IMR-90 (cell line): ENCODE measurements around the gene NOM1.

ENCODE experiments used
- BHLHE40 ChIP-seq: fragments of 150-350 bp; IDR thresholded peaks from 2 replicates; pipeline ENCODE4 v1.6.1; 2016; ENCODE audit warnings: mild to moderate bottlenecking, low read depth, low read length
- POLR2A ChIP-seq: IDR thresholded peaks from 2 replicates; pipeline ENCODE4 v1.6.1; 2012; ENCODE audit warnings: mild to moderate bottlenecking, low read depth, low read length
- RCOR1 ChIP-seq: IDR thresholded peaks from 2 replicates; pipeline ENCODE4 v1.6.1; 2012; ENCODE audit warnings: mild to moderate bottlenecking, low read length, improper control_type of control experiment; ENCODE audit not compliant: insufficient replicate concordance
- TF ChIP-seq, protein P1 (sequence below): conservative IDR thresholded peaks from 2 replicates; pipeline ENCODE4 v1.5.1; 2012; ENCODE audit warnings: mild to moderate bottlenecking, low read depth, low read length, improper control_type of control experiment
- TF ChIP-seq, protein P2 (sequence below): fragments of 150-350 bp; IDR thresholded peaks from 2 replicates; pipeline ENCODE4 v1.6.1; 2016; ENCODE audit warnings: low read depth, mild to moderate bottlenecking, low read length, moderate library complexity, borderline replicate concordance
- TF ChIP-seq, protein P3 (sequence below): fragments of 150-350 bp; IDR thresholded peaks from 2 replicates; pipeline ENCODE4 v1.6.1; 2017; ENCODE audit warnings: mild to moderate bottlenecking, antibody characterized with exemption, low read length, low read depth

DNA sequence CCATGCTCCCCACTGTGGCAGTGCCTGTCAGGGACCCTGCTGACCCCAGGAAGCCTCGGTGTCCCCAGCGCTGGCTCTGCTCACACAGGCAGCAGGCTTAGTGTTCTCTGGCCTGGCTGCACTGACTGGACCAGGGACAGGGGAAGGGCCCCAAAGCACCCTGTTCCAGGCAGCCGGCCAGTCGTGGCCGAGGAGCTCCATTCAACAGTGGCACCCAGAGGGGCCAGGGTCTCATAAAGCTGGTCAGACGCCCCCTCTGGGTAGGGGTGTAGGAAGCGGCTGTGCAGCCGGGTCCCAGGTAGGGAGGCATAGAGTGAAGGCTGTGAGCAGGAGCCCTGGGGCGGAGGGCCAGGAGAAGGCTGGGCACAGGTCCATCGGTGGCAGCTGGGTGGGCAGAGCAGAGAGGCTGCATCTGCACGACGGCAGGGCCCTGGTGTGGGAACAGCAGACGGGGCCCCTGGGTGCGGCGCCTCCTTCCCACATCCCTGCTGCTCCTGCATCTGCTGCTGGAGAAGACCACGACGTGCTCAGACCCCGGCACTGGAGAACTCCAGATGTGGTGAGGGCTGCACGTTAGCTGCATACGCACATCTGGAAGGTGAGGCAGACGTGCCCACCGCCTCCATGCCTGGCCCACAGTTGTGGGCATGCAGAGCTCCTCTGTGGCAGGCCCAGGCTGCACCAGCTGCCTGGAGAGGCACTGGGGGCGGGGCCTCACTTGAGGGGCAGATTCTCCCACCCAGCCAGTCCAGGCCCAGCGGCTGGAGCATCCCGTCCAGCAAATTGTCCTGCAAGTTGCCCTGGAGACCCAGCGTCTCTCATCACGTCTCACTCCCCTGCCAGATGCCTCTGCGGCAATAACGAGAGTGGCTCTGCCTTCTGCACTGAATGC lies 35.8 kb downstream of the NOM1 start:
- TF ChIP-seq, protein P1, sequence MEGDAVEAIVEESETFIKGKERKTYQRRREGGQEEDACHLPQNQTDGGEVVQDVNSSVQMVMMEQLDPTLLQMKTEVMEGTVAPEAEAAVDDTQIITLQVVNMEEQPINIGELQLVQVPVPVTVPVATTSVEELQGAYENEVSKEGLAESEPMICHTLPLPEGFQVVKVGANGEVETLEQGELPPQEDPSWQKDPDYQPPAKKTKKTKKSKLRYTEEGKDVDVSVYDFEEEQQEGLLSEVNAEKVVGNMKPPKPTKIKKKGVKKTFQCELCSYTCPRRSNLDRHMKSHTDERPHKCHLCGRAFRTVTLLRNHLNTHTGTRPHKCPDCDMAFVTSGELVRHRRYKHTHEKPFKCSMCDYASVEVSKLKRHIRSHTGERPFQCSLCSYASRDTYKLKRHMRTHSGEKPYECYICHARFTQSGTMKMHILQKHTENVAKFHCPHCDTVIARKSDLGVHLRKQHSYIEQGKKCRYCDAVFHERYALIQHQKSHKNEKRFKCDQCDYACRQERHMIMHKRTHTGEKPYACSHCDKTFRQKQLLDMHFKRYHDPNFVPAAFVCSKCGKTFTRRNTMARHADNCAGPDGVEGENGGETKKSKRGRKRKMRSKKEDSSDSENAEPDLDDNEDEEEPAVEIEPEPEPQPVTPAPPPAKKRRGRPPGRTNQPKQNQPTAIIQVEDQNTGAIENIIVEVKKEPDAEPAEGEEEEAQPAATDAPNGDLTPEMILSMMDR = no peak
- TF ChIP-seq RCOR1 (no peak), BHLHE40 (no peak), POLR2A (no peak)
- TF ChIP-seq, protein P2, sequence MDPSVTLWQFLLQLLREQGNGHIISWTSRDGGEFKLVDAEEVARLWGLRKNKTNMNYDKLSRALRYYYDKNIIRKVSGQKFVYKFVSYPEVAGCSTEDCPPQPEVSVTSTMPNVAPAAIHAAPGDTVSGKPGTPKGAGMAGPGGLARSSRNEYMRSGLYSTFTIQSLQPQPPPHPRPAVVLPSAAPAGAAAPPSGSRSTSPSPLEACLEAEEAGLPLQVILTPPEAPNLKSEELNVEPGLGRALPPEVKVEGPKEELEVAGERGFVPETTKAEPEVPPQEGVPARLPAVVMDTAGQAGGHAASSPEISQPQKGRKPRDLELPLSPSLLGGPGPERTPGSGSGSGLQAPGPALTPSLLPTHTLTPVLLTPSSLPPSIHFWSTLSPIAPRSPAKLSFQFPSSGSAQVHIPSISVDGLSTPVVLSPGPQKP = no peak
- TF ChIP-seq, protein P3, sequence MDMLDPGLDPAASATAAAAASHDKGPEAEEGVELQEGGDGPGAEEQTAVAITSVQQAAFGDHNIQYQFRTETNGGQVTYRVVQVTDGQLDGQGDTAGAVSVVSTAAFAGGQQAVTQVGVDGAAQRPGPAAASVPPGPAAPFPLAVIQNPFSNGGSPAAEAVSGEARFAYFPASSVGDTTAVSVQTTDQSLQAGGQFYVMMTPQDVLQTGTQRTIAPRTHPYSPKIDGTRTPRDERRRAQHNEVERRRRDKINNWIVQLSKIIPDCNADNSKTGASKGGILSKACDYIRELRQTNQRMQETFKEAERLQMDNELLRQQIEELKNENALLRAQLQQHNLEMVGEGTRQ = no peak
